ENCODE data around the gene CCDC194.
A peak's percentile ranks its signal among the peaks of the same experiment; 100 is the strongest.

CCDC194 gene

GRCh38 chr19:17405250-17406045 lies 11.5 kb upstream of the CCDC194 start, which contains the start of gene BST2:
Gene BST2, minus strand, starts transcription at chr19:17405630. Its CDS starts 55 bp downstream, at chr19:17405575.
- DNase-seq = no peak

DNA sequence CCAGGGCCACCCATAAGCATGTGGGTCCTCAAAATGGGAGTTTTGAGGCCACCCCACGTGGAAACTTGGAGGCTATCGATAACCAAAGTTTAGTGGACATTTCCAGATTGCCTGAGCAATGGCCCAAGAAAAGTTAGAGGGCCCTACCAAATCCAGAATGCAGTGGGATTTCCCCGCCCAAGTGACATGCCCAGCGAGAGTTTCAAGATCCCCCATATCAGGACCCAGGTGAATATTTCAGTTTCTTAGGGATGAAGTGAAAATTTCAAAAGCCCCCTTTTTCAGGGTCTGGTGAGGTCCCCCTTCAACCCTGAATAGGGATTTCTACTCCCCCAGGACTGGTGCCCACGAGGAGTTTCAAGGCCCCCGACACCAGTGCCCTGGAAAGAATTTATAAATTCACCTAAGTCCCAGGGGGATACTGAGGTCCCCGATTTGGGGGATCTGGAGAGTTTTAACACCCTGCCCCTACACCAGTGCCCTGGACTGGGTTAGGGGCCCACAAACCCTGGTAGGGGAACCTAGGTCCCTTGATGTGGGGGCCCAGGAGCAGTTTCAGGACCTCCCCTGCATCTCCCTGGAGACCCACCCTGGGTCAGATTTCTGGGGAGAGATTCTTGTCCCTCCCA lies 10.7 kb upstream of the CCDC194 start:
- DNase-seq = no peak

DNA sequence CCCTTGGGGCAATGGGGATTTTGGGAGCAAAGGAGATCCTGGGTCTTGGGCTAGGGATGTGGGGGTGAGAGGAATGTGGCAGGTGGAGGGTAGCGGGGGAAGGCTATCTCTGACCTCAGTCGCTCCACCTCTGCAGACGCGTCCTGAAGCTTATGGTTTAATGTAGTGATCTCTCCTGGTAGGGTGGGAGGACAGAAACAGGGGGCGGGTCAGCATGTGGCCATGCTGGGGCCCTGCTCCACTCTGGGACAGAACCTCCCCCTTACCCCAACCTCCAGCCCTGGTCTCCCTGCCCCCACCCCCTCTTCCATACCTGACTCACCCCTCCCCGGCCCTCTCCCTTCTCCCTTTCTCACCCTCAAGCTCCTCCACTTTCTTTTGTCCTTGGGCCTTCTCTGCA lies 10.0 kb upstream of the CCDC194 start:
- DNase-seq = no peak

DNA sequence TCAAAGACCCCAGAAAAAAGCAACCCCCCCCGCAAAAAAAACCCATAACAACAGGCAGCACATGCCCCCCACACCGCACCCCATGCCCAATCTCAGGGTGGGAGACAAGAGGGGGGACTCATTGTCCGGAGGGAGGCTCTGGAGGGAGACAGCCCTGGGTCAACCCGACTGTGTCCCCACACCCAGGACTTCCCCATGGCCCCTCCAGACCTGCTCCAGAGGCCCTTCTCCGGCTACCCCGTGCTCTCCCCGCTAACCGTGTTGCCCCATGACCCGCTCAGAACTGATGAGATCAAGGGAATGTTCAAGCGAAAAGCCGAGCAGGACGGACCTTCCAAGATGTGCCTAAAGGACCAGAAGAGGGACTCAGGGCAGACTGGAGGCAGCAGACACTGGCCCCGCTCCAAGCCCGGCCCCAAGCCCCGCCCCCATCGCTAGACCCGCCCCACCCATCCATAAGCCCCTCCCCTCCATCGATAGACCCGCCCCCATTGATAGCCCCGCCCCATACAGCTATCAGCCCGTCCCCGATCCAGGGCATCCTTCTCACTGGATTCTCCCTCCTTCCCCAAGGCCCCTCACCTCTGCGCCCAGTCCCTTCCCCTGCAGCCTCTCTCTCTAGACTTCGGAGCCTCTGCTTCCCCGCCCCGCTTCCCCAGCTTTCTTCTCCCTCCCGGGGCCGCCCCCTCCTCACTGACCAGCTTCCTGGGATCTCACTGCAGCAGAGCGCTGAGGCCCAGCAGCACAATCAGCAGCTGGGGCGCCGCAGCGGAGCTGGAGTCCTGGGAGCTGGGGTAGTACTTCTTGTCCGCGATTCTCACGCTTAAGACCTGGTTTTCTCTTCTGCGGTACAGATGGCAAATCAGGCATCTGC lies 9.2 kb upstream of the CCDC194 start:
- DNase-seq = no peak

GRCh38 chr19:17401628-17402027 lies 7.6 kb upstream of the CCDC194 start:
- DNase-seq = no peak

- DNase-seq = no peak
These were observed 5.0 kb upstream of the CCDC194 start for GRCh38 chr19:17398902-17399527.

DNA sequence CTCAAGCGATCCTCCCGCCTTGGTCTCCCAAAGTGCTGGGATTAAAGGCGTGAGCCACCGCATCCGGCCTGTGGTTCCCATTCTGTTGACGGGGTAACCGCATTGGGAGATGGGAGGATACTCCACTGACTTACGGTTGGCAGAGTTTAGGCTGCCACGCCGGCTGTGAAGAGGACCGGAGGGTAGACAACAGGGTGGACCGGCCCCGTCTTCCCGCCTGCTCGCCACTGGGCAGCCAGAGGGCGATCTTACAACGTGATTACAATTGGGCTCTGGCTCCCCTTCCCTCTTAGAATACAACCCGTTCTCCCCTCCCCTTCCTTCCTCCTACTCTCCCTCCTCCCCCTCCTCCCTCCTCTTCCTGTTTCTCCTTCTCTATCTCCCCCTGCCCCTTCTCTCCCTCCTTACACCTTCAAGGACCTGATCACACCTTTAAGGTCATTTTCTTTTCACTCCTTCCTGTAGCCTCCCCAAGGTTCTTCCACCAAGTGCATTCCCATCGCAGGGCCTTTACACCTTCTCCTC lies 957 bp upstream of the CCDC194 start:
- DNase-seq = no peak

GRCh38 chr19:17393002-17393401 lies 994 bp downstream of the CCDC194 start:
- DNase-seq = no peak

- DNase-seq = no peak
These were observed 2.4 kb downstream of the CCDC194 start for GRCh38 chr19:17391371-17392151.

DNA sequence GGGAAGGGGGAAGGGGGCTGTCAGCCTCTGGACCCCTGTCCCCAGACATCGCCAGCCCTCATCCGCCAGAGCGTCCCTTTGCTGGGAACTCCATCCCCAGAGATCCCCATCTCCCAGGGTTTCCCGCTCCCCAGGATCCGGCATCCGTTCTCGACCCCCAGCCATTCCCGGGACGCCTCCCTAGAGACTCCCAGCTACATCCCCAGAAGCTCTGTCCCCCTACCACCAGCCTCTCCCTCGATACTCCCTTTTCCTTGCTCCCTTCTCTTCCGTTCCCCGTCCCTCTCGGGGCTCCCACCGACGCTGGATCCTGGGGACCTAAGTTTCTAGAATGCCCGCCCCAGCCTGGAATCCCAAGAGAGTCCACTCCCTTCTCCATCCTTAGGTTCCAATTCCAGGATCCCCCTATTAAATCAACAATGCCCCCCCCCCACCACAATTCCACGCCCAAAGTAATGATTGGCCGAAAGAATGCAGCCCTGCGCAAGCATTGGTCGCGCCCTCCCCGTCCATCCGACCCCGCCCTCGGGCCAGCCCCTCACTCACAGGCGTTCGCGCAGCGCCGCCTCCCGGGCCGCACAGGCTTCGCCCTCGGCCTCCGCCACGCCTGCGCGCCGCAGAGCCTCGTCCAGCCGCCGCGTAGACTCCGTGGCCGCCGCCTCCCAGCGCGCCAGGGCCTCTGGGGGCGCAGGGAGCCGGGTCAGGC lies 3.2 kb downstream of the CCDC194 start:
- peak; percentile 88 for DNase-seq

GRCh38 chr19:17389957-17390664 lies 3.9 kb downstream of the CCDC194 start:
- no peak for DNase-seq

GRCh38 chr19:17389288-17389687 lies 4.7 kb downstream of the CCDC194 start:
- DNase-seq = no peak

DNA sequence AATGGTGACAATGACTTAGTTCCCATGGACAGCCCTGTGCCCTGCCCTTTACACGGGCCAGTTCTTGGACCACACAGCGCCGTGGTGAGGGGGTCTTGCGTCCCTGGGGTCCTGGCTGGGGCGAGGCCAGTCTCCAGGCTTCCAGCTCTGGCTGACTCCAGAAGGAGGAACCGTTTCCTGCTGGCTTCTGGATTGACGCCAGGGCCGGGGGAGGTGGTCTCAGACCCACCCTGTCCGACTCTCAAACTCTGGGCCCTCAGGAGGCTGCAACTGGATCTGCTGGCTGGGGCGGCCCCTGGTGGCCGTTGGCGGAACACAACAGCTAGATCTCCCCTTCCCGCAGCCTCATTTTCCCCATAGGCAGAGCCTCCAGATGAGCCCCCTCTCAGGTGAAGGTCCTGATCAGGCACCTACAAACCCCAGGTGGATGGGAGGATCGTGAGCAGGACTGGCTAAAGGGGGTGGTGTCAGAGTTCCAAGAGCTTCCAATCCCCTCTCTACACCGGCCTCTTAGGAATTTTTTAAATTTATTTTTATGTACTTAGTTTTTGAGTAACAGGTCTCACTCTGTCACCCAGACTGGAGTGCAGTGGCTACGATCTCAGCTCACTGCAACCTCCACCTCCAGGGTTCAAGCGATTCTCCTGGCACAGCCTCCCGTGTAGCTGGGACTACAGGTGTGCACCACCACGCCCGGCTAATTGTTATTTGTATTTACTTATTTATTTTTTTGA lies 8.0 kb downstream of the CCDC194 start:
- no peak for DNase-seq

- DNase-seq = no peak
These were observed 13.4 kb downstream of the CCDC194 start for GRCh38 chr19:17380426-17381138.

- no peak for DNase-seq
These were observed 14.8 kb downstream of the CCDC194 start for GRCh38 chr19:17379221-17379631.

- no peak for DNase-seq
These were observed 15.7 kb downstream of the CCDC194 start for GRCh38 chr19:17378271-17378670.

DNA sequence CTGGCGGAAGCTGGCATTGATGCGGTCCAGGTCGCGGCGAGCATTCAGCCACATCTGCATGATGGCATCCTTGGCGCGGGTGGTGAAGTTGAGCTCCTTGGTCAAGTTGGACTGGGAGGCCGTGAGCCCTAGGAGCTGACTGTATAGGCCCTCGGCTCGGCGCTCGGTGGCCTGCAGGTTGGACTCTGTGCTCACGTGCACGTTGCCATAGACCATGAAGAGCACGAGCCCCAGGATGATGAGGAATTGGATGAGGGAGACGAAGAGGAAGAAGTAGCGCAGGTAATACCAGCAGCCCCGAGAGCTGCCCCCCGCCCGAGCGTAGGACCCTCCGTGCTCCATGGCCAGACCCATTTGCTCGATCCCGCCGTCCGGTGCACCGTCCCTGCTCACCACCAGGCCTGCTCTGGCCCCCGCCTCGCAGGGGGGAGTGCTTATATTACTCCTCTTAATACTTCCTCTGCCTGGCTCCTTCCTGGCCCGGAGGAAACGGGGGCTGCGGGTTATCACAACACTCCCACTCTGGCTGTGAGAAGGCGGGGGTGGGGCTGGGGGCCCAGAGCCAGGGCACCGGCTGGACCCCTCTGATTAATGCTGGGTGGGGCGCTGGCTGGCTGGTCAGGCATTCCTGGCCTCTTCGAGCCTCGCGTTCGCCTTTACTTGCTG lies 16.9 kb downstream of the CCDC194 start, which contains the start of gene PLVAP:
PLVAP (minus strand) TSS at position 408 of the 666 bp plus-strand sequence; CDS start at position 354, 54 bp downstream.
- DNase-seq = no peak

DNA sequence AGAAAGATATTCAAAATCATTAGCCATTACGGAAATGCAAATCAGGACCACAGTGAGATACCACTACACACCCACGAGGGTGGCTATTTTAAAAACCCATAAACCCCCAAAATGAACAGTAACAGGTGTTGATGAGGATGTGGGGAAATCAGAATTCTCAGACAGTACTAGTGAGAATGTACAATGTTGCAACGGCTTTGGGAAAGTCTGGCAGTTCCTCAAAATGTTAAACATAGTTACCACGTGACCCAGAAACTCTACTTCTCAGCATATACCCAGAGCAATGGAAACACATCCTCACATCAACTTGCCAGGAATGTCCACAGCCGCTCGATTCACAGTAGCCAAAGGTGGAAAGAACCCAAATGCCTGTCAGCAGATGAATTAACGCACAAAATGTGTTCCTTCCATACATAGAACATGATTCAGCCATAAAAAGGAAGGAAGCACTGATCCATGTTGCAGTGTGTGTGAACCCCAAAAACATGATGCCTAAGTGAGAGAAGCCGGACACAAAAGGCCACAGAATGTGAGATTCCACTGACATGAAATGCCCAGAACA lies 23.9 kb downstream of the CCDC194 start:
- no peak for DNase-seq

All from NCI-H1105 (cell line).